Bone marrow (tissue), 2 donors: Measurements from ENCODE around the gene LRP1B.
A peak's percentile ranks its signal among the peaks of the same experiment; 100 is the strongest.

ENCODE experiments used
- DNase-seq, 2 donors: peaks; one replicate each; lab custom pipeline; 2025; lab: John Stamatoyannopoulos, UW

LRP1B gene

DNA sequence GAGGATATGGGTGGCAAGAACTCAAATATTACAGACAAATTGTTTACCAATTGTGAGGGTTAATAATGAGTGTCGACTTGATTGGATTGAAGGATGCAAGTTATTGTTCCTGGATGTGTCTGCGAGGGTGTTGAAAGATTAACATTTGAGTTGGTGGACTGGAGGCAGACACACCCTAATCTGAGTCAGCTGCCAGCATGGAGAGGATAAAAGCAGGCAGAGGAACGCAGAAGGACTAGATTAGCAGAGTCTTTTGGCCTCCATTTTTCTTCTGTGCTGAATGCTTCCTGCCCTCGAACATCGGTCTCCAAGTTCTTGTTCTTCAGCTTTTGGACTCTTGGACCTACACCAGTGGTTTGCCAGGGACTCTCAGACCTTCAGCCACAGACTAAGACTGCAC is 1503.7 kb downstream of the LRP1B start:
- no peak for DNase-seq

DNA sequence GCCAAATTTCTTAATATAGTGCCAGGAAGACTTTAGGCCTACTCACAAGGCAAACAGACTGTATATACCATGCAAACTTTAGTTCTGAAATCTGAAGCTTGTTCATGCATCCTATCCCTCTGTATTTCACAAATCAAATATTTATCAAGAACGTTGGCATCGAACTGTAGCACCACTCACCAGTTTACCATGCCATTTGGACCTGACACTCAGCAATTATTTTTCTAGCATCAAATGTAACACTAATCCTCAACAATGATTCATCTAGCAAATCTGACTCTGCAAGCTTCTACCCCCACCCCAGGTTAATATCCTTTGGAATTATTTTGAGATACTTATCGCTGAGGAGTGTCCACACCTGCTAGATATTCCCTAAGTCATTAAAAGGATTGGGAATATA is 1506.6 kb downstream of the LRP1B start:
- DNase-seq, result no peak

DNA sequence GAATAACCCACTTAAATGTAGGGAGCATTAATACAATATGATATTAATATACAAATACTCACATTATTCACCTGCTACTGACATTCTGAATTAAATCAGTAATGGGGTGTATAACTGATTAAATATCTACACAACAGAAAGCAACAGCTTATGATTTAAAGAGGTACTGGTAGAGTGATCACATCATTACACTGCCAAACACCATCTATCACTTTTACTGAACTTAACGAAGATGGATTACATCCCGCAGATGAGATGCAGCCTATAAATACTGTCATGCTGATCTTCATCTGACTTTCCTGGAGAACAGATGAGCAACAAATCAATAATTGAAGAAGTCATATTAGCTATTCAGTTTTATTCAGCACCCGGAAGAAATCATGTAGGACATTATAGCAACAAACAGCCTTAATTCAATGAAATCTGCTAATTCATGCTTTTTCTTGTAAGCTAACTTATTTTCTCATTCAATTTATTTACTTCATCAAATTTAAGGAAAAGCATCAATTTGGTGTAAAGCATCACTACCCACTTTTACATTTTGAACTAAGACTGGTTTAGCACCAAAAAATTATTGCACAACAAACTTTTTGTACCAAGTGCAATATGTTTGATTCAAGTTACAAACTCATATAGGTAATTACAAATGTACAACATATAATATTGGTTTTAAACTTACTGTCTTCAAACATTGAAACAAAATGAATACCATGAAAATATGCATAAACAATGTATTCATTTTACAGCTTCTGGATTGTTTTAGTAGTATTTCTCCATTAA is 1509.0 kb downstream of the LRP1B start:
- DNase-seq, result no peak

DNA sequence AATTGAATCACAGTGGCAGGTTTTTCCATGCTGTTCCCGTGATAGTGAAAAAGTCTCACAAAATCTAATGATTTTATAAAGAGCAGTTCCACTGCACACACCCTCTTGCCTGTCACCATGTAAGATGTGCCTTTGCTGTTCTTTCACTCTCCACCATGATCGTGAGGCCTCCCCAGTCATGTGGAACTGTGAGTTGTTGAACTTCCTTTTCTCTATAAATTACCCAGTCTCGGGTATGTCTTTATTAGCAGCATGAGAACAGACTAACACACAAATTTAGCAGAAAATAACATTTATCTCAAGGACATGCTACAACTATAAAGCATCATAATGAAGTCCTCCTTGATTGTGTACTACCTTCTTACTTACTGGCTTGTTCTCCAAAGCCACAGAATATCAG is 1526.0 kb downstream of the LRP1B start:
- no peak for DNase-seq

DNA sequence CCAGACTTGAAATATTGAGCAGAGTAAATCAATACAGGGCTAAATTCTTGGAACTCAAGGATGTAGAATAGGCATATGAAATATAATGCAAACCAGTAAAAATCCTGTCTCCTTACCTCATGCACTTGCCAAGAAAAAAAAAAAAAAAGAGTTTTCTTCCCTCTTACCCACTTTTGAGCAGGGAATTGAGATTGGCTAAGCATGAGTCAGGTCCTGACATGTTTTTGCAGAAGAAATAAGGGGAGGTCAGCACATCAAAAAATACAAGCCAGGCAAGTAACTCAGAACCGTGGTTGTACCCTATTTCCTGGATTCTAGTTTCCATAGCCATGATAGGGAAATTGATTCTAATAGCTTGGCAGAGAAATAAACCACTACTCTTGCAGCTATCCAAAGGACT is 1526.7 kb downstream of the LRP1B start:
- DNase-seq, result no peak

DNA sequence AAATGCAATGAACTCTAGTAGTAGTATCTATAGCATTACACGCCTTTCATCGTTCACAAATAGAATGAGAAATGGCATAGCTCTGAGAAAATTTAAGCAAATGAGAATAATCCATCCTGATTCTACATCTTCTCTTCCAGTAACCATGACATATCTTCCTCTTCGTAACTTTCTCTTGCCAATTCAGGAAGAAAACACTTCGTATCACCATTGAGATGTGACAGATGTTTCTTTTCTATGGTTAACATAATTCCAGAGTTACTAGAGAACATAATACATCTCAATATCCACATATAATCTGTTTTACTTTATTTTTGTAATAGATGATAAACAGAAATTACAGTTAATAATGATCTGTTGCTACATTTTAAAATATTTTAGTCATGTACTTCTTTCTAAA is 1527.4 kb downstream of the LRP1B start:
- no peak for DNase-seq

DNA sequence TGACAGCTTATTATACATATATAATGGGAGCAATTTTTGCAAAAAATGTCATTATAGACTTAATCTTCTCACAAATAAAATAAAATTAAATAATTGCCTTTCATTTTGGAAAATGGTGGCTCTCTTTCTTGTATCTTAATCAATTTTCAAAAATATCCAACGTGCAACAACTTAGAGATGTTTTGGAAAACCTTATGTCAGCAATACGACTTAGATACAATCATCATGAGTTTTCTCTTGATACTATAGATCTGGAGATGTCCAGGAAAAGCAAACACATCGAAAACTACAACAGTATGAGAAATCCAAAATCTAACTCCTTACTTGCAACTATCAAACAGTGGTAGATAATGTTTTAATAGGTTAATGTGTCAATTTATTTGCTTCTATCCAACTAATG is 1529.0 kb downstream of the LRP1B start:
- no peak for DNase-seq

DNA sequence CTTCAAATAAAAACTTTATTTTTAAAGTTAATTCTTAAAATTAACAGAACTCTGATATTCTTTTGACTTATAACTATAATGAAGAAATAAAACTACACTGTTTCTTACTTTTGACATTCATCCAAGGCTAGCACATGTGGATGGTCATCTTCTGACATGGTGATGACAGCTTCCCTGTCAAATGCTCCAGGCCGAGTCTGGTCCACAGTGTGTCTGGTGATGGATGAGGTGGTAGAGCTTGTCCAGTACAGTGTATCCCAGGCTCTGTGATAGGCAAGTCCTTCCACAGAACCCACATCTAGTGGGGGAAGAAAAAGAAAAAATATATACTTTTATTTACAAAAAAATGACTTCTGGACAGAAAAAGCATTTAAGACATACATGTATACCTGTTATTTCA is 1529.5 kb downstream of the LRP1B start:
- DNase-seq, result no peak

DNA sequence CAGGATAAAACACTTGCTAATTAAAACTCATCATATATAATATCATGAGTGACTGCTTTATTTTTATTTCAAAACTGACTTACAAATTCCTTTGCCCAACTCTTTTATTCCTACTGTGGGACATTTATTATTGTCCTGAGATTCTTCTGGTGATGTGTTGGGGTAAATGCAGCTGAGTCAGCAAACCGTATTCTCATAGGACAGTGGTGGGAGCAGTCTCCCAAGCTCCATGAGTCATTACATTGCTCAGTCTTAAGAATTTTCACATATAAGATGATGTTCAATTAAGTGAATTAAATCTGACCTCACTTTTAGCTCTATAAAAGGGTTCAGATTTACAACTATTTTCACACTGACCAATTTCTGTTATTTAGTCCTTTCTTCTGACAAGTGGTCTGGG is 1530.7 kb downstream of the LRP1B start:
- no peak for DNase-seq

DNA sequence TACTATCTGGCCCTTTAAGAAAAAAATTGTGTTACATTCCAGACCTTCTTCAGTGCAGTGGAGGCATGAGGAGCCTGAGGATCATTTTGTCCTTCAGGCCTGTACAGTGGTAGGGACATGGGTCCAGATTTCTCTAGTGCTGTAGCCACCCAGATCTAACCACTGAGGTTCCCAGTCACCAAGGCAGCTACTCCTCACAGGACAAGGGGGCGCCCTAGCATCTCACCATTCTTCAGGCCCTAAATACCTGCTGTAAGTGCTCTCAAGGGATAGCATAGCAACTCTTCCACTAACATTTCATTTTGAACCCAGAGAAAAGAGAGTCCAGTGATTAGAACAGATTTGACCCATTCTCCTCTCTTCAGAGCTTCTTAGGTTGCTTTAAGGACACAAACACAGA is 1533.0 kb downstream of the LRP1B start:
- DNase-seq, result no peak

DNA sequence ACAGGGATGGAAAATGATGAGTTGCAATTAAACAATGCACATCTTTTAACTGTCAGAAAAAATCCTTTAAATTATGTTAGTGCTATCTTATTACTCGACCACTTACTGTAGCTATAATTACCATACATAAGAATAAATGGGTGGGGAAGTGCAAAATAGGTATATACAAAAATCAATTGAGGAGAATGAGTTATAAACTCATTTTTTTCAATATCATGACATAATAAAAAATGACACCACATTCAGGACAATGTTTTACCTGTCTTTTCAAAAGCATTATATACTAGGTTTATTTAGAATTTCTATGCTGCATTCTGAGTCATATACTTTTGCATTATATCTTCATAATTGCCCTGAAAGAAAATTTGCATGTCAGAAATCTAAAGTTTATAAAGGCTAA is 1533.6 kb downstream of the LRP1B start:
- DNase-seq, result no peak

DNA sequence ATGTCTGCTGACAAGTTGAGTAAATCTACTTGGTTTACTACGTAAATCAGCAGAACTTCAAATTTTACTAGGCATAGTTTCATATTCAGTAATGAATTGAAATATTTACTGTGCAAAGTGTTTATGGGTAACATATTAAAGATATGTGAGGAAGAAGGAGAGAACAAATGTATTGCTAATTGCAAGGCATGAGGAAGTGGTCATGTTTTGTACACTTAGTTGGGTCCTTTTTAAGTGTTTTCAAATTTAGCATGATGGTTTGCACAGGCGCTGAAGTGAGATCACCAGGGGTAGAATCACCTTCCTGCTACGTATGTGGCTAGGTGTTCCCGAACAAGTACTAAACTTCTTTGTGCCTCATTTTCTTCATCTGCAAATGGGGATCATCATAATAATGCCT is 1534.4 kb downstream of the LRP1B start:
- DNase-seq, result no peak

DNA sequence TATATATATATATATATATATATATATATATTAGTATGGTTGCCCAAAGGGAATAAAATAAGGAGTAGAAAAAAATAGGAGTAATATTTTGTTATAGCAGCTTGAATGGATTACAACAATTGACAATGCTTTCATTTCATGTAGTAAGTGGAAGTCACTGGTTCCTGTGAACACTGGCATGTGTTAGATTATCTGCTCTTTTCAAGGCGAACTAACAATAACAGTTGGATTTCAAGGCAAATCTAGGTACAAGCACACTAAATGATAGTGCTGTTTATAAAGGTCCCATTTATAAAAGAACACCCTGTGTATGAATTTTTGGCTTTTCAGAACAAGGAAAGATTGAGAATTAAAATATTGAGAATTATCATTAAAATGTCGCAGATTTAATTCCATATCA is 1535.7 kb downstream of the LRP1B start:
- DNase-seq, result no peak

DNA sequence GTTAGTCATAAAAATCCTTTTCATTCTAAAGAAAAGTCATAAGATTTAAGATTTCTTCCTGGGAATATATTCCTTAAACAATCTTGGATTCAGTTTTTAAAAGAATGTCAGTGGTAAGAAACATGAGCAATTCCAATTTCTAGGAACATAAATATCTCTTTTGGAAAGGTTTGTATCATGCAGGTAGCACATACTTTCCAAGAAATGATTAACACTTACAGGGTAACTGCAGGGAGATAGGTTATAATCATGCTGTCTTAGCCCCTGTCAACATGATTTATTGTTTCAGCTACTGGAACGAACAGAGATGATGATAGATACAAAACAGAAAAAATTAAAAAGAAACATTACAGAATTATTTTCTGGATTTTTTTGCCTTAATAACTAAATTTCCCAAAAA is 1537.7 kb downstream of the LRP1B start:
- DNase-seq, result no peak

DNA sequence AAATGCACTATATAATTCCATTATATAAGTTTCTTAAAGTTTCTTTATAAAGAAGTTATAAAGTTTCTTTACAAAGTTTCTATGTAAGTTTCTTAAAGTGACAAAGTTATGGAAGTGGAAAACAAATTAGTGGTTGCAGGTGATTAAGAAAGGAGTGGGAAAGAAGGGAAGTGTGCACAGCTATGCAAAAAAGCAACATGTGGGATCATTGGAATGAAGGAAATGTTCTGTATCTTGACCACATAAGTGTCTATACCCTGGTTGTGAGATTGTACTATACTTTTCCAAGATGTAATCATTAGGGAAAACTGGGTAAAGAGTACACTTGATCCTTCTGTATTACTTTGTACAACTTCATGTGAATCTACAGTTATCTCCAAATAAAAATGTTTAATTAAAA is 1541.1 kb downstream of the LRP1B start:
- no peak for DNase-seq

DNA sequence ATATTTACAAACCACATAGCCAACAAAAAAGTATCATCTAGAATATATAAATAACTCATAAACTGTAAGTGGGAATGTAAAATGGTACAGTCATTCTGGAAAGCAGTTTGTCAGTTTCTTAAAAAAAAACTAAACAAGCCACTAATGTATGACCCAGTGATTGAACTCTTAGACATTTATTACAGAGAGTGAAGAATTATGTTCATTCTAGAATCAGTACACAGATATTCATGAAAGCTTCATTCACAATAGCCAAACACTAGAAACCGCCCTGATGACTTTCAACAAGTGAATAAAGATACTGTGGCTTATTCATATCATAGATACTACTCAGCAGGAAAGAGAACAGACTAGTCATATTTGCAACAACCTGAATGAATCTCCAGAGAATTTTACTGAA is 1541.5 kb downstream of the LRP1B start:
- no peak for DNase-seq

DNA sequence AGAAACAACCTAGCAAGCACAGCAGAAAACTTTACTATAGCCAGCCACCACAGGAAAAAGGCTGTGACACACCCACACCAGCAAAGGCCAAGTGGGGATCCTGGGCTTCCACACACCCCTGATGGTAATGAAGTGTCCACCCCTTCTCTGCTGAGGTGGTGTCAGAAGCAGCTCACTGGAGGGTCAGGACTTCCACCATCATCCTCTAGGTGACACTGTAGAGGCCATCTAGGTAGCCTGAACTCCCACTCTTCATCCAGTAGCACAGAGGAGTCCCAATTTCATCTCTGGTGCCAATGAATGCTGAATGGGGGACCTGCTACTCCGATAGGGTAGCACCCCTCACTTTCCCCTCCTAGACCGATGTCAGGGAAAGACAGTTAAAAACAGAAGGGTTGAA is 1544.4 kb downstream of the LRP1B start:
- DNase-seq, result peak in 1 of 2 donors; percentile 3

DNA sequence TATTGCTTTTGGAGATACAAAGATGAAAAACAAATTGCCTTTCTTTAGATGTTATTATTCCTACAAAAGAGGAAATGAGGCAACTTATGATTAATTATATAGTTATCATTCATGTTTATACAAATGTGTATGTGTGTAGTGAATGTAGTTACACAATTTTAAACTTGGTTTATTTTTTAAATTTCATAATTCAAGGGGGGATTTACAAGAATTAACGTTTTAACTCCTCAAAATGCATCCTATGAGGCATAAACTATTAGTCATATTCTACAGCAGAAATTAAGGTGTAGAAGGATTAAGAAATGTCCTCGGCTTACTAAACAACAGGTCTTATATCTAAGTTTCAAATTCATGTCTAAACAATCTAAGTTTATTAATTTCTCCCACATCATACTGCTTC is 1545.8 kb downstream of the LRP1B start:
- DNase-seq, result no peak

DNA sequence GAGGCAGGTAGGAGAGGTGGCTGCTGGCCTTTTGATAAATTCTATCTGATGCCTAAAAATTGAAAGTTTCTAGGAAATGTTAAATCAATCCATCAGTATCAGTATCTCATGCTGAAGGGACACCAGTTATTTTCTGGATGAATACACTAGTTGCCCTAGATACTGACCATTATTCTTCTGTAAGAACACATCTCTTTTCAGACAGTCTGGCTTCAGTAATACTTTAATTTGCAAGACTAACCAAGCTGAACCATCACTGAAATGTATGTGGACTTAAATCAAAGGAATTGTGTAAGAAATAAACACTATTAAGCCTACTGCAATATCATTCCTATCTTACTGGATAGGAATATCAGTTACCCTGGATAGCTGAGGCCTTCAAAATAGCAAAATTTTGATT is 1546.3 kb downstream of the LRP1B start:
- DNase-seq, result no peak

DNA sequence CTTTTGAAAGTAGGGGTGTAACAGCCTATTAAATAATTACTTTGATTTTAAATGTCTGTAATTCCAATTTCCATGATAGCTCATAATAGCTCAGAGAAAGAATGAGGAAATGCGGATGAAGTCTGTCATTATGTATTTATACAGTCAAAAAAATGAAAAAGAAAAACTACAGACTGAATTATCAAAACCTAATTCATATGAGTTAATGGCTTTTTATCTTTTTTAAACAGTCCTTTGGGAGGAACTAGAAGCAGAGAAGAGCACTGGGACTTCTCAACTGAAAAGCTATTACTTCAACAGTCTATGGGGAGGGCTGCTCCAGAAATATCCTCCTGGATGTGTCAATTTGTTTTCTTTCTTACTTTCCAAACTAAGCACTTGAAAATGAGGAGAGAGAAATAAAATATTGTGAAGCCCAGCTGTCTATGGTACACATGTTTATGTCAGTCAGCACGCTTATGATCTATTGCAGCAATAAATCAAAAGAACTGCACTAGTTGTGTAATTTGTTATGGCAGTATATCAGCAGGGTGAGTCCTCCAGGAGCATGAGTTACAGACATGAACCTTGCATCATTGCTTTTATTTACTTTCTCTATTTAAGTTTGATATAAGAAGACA is 1550.2 kb downstream of the LRP1B start:
- DNase-seq, result no peak

DNA sequence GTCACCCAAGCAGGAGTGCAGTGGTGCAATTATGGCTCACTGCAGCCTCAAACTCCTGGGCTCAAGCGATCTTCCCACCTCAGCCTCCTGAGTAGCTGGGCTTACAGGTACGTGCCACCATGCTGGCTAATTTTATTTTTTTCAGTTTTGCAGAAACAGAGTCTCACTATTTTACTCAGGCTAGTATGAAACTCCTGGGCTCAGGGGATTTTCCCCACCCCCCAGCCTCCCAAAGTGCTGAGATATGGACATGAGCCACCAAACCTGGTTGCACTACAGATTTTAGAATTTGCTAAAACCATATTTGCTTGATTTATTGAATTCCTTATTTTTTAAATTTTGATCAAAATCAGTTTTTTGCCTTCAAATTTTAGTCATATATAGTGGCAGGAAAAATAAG is 1553.4 kb downstream of the LRP1B start:
- DNase-seq, result no peak

DNA sequence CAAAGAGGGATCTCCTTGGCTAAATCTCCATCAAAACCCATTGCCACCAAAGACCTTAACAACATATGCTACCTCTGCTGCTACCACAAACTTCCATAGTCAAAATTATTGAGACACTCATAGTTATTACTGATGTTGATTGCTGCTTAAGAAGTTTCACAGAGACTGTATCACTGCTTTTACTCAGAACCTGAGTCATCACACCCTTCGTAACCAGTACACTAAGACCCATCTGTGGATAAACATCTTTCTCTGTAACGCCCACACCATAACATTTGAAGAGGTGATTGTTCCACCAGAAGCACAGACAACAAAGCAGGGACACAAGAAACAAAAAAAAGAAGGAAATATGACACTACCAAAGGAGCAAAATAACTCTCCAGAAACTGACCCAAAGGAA is 1563.1 kb downstream of the LRP1B start:
- DNase-seq, result no peak

DNA sequence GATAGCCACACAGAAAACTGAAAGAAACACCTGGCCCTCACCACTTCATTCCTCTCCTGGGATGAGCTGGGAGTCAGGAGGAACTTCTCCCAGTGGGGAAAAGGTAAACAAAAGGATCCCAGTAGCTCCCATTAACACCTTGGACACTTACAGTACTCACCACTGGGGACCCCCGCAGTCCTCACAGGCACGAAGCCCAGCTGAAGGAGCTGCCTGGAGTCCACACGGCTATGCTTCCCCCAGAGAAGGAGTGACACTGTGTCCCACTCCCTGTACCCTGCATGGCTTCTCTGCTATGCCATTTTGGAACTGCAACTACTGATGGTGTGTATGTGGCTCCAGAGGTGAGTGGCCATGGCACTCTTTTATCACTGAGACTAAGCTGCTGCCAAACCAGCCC is 1565.1 kb downstream of the LRP1B start:
- DNase-seq, result no peak

DNA sequence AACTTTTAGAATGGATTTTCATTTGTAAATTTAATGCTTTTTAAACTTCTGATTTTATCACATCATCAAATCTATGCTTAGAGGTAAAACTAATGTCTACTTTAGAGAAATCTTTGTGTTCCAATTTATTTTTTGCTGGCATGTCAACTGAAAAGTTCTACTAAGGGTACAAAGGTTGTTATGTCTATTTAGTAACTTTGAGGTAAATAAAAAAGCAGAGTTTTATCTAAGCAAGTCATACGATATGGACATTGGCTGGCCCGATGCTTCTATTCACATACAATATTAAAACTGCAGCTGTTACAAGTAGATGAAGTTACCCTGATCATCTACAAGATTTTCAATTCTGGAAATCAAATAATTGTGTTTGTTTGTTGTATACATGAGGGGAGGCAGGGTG is 1575.1 kb downstream of the LRP1B start:
- no peak for DNase-seq
